ENCODE data around the gene KCNJ1. TPM values are rescaled to one million over a fixed set of nuclear protein-coding genes. Genes with fewer than 3 reads are reported as not detected.

Gene KCNJ1
- total RNA-seq, 2 experiments from 2014 or later: 0.22 to 0.27 TPM

DNA sequence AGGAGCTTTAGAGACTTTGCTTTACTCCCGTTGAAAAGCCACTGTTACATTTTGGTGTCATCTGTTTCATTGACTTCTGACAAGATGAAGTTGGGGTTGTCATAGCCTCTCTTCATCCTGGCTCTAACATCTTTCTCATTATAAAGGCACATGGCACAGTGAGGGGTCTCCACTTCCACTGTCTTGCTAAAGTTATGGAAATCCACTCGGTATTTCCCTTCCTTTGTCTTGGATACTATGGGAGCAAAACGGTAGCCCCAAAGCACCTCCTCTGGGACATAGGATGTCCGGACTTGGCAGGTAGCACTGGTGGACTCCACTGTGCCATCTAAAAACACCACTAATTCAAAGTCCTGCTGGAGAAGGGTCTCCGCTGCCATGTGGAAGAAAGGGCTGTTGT is 28.0 kb downstream of the KCNJ1 start:
- no peak overlapping the region for H3K4me3 Mint-ChIP-seq
- no peak overlapping the region for H3K27ac ChIP-seq (ENCODE audit: low read depth in 1 of 2, low read length in 2 of 2)
- H3K9me3 ChIP-seq (ENCODE audit: control insufficient read depth in 1 of 2, insufficient read depth in 1 of 2, low read length in 2 of 2): no peaks in the 10 kb centered on the region
- TF ChIP-seq, protein P1, sequence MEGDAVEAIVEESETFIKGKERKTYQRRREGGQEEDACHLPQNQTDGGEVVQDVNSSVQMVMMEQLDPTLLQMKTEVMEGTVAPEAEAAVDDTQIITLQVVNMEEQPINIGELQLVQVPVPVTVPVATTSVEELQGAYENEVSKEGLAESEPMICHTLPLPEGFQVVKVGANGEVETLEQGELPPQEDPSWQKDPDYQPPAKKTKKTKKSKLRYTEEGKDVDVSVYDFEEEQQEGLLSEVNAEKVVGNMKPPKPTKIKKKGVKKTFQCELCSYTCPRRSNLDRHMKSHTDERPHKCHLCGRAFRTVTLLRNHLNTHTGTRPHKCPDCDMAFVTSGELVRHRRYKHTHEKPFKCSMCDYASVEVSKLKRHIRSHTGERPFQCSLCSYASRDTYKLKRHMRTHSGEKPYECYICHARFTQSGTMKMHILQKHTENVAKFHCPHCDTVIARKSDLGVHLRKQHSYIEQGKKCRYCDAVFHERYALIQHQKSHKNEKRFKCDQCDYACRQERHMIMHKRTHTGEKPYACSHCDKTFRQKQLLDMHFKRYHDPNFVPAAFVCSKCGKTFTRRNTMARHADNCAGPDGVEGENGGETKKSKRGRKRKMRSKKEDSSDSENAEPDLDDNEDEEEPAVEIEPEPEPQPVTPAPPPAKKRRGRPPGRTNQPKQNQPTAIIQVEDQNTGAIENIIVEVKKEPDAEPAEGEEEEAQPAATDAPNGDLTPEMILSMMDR (IDR thresholded peaks at IDR 0.05): no peak
- ATAC-seq (ENCODE audit: poor library complexity): no peak
- ChIA-PET POLR2A (interaction anchor here (1.2 kb wide), 1 partner anchor 8 kb away, joined by 3 read pairs; no protein-coding TSS in a partner anchor), CTCF (no interaction called here)
- H3K27me3 Mint-ChIP-seq: no peaks in the 10 kb centered on the region
- H3K36me3 Mint-ChIP-seq (ENCODE audit: low read depth): no peaks in the 10 kb centered on the region
- H3K4me1 ChIP-seq (ENCODE audit: insufficient read depth, low read length): peaks cover 44% of the 10 kb centered on the region
- DNase-seq: no peak
- H3K27me3 ChIP-seq (ENCODE audit: control insufficient read depth in 1 of 2, insufficient read depth in 2 of 2, low read length in 2 of 2): no peaks in the 10 kb centered on the region
- peaks cover 81% of the 10 kb centered on the region for H3K4me1 Mint-ChIP-seq (ENCODE audit: low read depth)
- no peak overlapping the region for H3K27ac Mint-ChIP-seq
- no peak overlapping the region for H3K4me3 ChIP-seq (ENCODE audit: low read length)
- intact Hi-C loops (cut with DNase I, micrococcal nuclease): loop anchor here in 1 of 2 experiments (10.0 kb wide), 1 partner anchor 994 kb away; no protein-coding TSS in a partner anchor
- peaks cover 4% of the 10 kb centered on the region for H3K9me3 Mint-ChIP-seq
- H3K36me3 ChIP-seq (ENCODE audit: insufficient read depth, low read length): no peaks in the 10 kb centered on the region

DNA sequence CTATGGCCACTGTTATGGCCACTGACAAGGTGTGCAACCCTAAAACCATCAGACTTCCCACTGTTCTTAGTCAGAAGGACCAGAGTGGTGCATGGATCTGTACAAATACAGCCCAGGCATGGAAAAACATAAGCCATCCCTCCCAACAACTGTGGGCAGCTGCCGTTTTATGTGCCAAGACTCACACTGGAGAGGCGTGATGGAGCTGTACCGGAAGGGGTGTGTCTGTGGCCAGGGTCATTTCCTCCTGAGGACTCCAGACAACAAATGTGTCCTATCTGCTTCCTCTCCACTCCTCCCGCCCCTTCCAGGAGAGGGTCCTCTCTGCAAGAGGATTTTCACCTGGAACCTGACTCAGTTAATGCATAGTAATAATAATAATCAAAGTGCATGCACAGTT is 29.5 kb downstream of the KCNJ1 start:
- intact Hi-C loops (cut with DNase I, micrococcal nuclease): loop anchor here in 1 of 2 experiments (10.0 kb wide), 1 partner anchor 993 kb away; no protein-coding TSS in a partner anchor
- CTCF ChIA-PET: no interaction called here
- POLR2A ChIA-PET: interaction anchor here (0.7 to 1.0 kb wide), 2 partner anchors 10 to 369 kb away, joined by 3 read pairs; no protein-coding TSS in a partner anchor
- Histone ChIP-seq H3K27ac (ENCODE audit: low read depth in 1 of 2, low read length in 2 of 2) (no peak overlapping the region), H3K4me1 (ENCODE audit: insufficient read depth, low read length) (peaks cover 39% of the 10 kb centered on the region), H3K27me3 (ENCODE audit: control insufficient read depth in 1 of 2, insufficient read depth in 2 of 2, low read length in 2 of 2) (no peaks in the 10 kb centered on the region), H3K36me3 (ENCODE audit: insufficient read depth, low read length) (no peaks in the 10 kb centered on the region), H3K4me3 (ENCODE audit: low read length) (no peak overlapping the region), H3K9me3 (ENCODE audit: control insufficient read depth in 1 of 2, insufficient read depth in 1 of 2, low read length in 2 of 2) (no peaks in the 10 kb centered on the region)
- TF ChIP-seq, protein P1 (IDR thresholded peaks at IDR 0.05): no peak
- DNase-seq (peak in 7 of 14 experiments; percentile 11 to 62 (median 26)), ATAC-seq (ENCODE audit: poor library complexity) (no peak)
- no peak overlapping the region for H3K27ac Mint-ChIP-seq
- H3K4me1 Mint-ChIP-seq (ENCODE audit: low read depth): peaks cover 67% of the 10 kb centered on the region
- peaks cover 4% of the 10 kb centered on the region for H3K9me3 Mint-ChIP-seq
- H3K27me3 Mint-ChIP-seq: no peaks in the 10 kb centered on the region
- H3K4me3 Mint-ChIP-seq: no peak overlapping the region
- no peaks in the 10 kb centered on the region for H3K36me3 Mint-ChIP-seq (ENCODE audit: low read depth)

DNA sequence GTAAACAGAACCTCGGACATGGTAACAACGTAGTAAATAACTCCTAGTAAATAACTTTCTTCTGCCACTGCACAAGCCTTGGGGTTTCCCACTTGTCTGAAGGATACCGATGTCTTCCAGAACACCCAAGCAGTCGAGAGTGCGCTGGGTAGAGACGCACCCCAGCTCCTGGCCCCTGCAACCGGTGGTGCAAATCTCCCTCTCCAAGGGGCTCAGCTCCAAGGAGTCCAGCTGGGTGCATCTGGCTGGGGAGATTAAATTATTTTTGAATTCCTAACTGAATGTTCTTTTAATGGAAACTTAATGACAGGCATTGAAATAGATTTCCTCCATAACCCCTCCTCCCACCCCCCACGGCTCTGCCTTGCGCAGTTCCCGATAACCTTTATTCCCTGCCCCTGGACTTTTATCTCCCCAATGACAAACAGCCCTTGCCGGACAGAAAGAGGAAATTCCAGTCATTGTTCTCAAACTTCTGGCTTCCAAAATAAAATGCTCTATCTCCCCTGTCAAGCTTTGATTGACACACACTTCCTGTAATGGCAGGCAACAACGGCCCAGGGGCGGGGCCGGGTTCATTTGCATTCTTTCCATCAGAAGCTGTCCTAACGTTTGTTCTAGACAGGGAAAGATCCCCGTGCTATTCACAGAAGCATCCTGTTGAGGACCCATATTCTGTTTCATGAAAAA is 31.2 kb downstream of the KCNJ1 start:
- Histone ChIP-seq H3K27ac (ENCODE audit: low read depth in 1 of 2, low read length in 2 of 2) (no peak overlapping the region), H3K4me3 (ENCODE audit: low read length) (no peak overlapping the region), H3K9me3 (ENCODE audit: control insufficient read depth in 1 of 2, insufficient read depth in 1 of 2, low read length in 2 of 2) (no peaks in the 10 kb centered on the region), H3K27me3 (ENCODE audit: control insufficient read depth in 1 of 2, insufficient read depth in 2 of 2, low read length in 2 of 2) (no peaks in the 10 kb centered on the region), H3K36me3 (ENCODE audit: insufficient read depth, low read length) (no peaks in the 10 kb centered on the region), H3K4me1 (ENCODE audit: insufficient read depth, low read length) (peaks cover 32% of the 10 kb centered on the region)
- Mint-ChIP-seq H3K36me3 (ENCODE audit: low read depth) (no peaks in the 10 kb centered on the region), H3K9me3 (peaks cover 4% of the 10 kb centered on the region), H3K27me3 (no peaks in the 10 kb centered on the region), H3K4me3 (no peak overlapping the region), H3K27ac (no peak overlapping the region), H3K4me1 (ENCODE audit: low read depth) (peaks cover 62% of the 10 kb centered on the region)
- TF ChIP-seq, protein P1 (IDR thresholded peaks at IDR 0.05): no peak
- no peak for DNase-seq
- intact Hi-C loops (cut with DNase I, micrococcal nuclease): loop anchor here in 1 of 2 experiments (10.0 kb wide), 1 partner anchor 991 kb away; no protein-coding TSS in a partner anchor
- ChIA-PET POLR2A (no interaction called here), CTCF (no interaction called here)
- ATAC-seq (ENCODE audit: poor library complexity): no peak
